Measurements from ENCODE around the gene TMCO2. TPM values are rescaled to one million over a fixed set of nuclear protein-coding genes. Genes with fewer than 3 reads are reported as not detected.
A peak's percentile ranks its signal among the peaks of the same experiment; 100 is the strongest.

TMCO2 gene
- total and polyA plus RNA-seq, 2 experiments from 2014 or later: 0.69 TPM; not detected in 1

- no peak overlapping the region for H3K27ac ChIP-seq
- H2AFZ ChIP-seq: no peak overlapping the region
- no peaks in the 10 kb centered on the region for H3K27me3 ChIP-seq
- no peaks in the 10 kb centered on the region for H3K9me3 ChIP-seq (ENCODE audit: low read depth)
- 98% methylated on average over 6 of the region's 6 CpGs for WGBS (ENCODE audit: low lambda C conversion rate, missing lambda C conversion rate)
- H3K79me2 ChIP-seq: peaks cover 8% of the 10 kb centered on the region
- TF ChIP-seq EZH2phosphoT487 (IDR thresholded peaks at IDR 0.05; ENCODE audit: low read depth, severe bottlenecking, unreplicated experiment) (no peak), CTCF (IDR thresholded peaks at IDR 0.05; ENCODE audit: poor library complexity) (no peak), EZH2 (IDR thresholded peaks at IDR 0.05; ENCODE audit: borderline replicate concordance) (no peak)
- no peak overlapping the region for H3K4me2 ChIP-seq
- no peaks in the 10 kb centered on the region for H4K20me1 ChIP-seq (ENCODE audit: insufficient read depth, poor library complexity, severe bottlenecking)
- H3K4me3 ChIP-seq: no peak overlapping the region
- DNase-seq (ENCODE audit: low spot score): no peak
- H3K36me3 ChIP-seq (replicated peaks; ENCODE audit: insufficient read depth, low read depth): no peaks in the 10 kb centered on the region
- H3K4me1 ChIP-seq (ENCODE audit: insufficient read depth): no peaks in the 10 kb centered on the region
- H3K9me2 ChIP-seq (replicated peaks; ENCODE audit: insufficient read depth): no peaks in the 10 kb centered on the region
Observed at GRCh38 chr1:40224040-40224439, 23.7 kb upstream of the TMCO2 start.

GRCh38 chr1:40226192-40226591, 21.5 kb upstream of the TMCO2 start:
- Histone ChIP-seq H3K27me3 (no peaks in the 10 kb centered on the region), H3K4me2 (no peak overlapping the region), H3K79me2 (peaks cover 4% of the 10 kb centered on the region), H3K9me3 (ENCODE audit: low read depth) (no peaks in the 10 kb centered on the region), H3K4me1 (ENCODE audit: insufficient read depth) (no peaks in the 10 kb centered on the region), H3K4me3 (no peak overlapping the region), H3K27ac (peak overlapping the region; percentile 35), H3K36me3 (replicated peaks; ENCODE audit: insufficient read depth, low read depth) (no peaks in the 10 kb centered on the region), H3K9me2 (replicated peaks; ENCODE audit: insufficient read depth) (no peaks in the 10 kb centered on the region), H4K20me1 (ENCODE audit: insufficient read depth, poor library complexity, severe bottlenecking) (no peaks in the 10 kb centered on the region), H2AFZ (no peak overlapping the region)
- 73% methylated on average over 3 of the region's 3 CpGs for WGBS (ENCODE audit: low lambda C conversion rate, missing lambda C conversion rate)
- TF ChIP-seq CTCF (IDR thresholded peaks at IDR 0.05; ENCODE audit: poor library complexity): no peak
- no peak for TF ChIP-seq EZH2 (IDR thresholded peaks at IDR 0.05; ENCODE audit: borderline replicate concordance)
- TF ChIP-seq EZH2phosphoT487 (IDR thresholded peaks at IDR 0.05; ENCODE audit: low read depth, severe bottlenecking, unreplicated experiment): no peak
- peak; percentile 14 for DNase-seq (ENCODE audit: low spot score)

GRCh38 chr1:40232444-40232843, 15.3 kb upstream of the TMCO2 start:
- Histone ChIP-seq H4K20me1 (ENCODE audit: insufficient read depth, poor library complexity, severe bottlenecking) (no peaks in the 10 kb centered on the region), H2AFZ (no peak overlapping the region), H3K27ac (no peak overlapping the region), H3K9me3 (ENCODE audit: low read depth) (no peaks in the 10 kb centered on the region), H3K4me3 (no peak overlapping the region), H3K79me2 (peaks cover 3% of the 10 kb centered on the region), H3K36me3 (replicated peaks; ENCODE audit: insufficient read depth, low read depth) (no peaks in the 10 kb centered on the region), H3K27me3 (no peaks in the 10 kb centered on the region), H3K9me2 (replicated peaks; ENCODE audit: insufficient read depth) (no peaks in the 10 kb centered on the region), H3K4me1 (ENCODE audit: insufficient read depth) (no peaks in the 10 kb centered on the region), H3K4me2 (no peak overlapping the region)
- 91% methylated on average over 4 of the region's 4 CpGs for WGBS (ENCODE audit: low lambda C conversion rate, missing lambda C conversion rate)
- DNase-seq (ENCODE audit: low spot score): no peak
- TF ChIP-seq EZH2phosphoT487 (IDR thresholded peaks at IDR 0.05; ENCODE audit: low read depth, severe bottlenecking, unreplicated experiment): no peak
- no peak for TF ChIP-seq CTCF (IDR thresholded peaks at IDR 0.05; ENCODE audit: poor library complexity)
- TF ChIP-seq EZH2 (IDR thresholded peaks at IDR 0.05; ENCODE audit: borderline replicate concordance): no peak

GRCh38 chr1:40239626-40240025, 8.1 kb upstream of the TMCO2 start:
- Histone ChIP-seq H3K4me2 (no peak overlapping the region), H3K36me3 (replicated peaks; ENCODE audit: insufficient read depth, low read depth) (no peaks in the 10 kb centered on the region), H3K27me3 (no peaks in the 10 kb centered on the region), H4K20me1 (ENCODE audit: insufficient read depth, poor library complexity, severe bottlenecking) (no peaks in the 10 kb centered on the region), H3K4me1 (ENCODE audit: insufficient read depth) (no peaks in the 10 kb centered on the region), H3K79me2 (no peaks in the 10 kb centered on the region), H3K27ac (no peak overlapping the region), H3K9me3 (ENCODE audit: low read depth) (no peaks in the 10 kb centered on the region), H3K9me2 (replicated peaks; ENCODE audit: insufficient read depth) (no peaks in the 10 kb centered on the region), H3K4me3 (no peak overlapping the region), H2AFZ (no peak overlapping the region)
- no peak for DNase-seq (ENCODE audit: low spot score)
- TF ChIP-seq EZH2 (IDR thresholded peaks at IDR 0.05; ENCODE audit: borderline replicate concordance) (no peak), CTCF (IDR thresholded peaks at IDR 0.05; ENCODE audit: poor library complexity) (no peak), EZH2phosphoT487 (IDR thresholded peaks at IDR 0.05; ENCODE audit: low read depth, severe bottlenecking, unreplicated experiment) (no peak)
- WGBS (ENCODE audit: low lambda C conversion rate, missing lambda C conversion rate): 92% methylated on average over 1 of the region's 1 CpG

Measured in hepatocyte (in vitro differentiated cells).